Suprapubic skin (tissue), 4 donors: ENCODE measurements around the gene SGMS2.

Experiments
- CTCF ChIP-seq, 2 donors: fragments of 200-600 bp in 1 of 2; fragments of 450-650 bp in 1 of 2; sonication (generic) in 1 of 2; IDR thresholded peaks; one replicate each; pipeline ENCODE4 v1.5.1; 2016 to 2019; ENCODE audit warnings: antibody characterized with exemption in 2 of 2, mild to moderate bottlenecking in 1 of 2, moderate library complexity in 1 of 2
- EP300 ChIP-seq: sonication (generic); formaldehyde crosslinking; IDR thresholded peaks from one replicate; pipeline ENCODE4 v1.6.1; 2017; ENCODE audit warnings: antibody characterized with exemption
- POLR2A ChIP-seq, 2 donors: fragments of 450-650 bp; IDR thresholded peaks; one replicate each; pipeline ENCODE4 v1.6.1; 2017; ENCODE audit warnings: antibody characterized with exemption in 2 of 2, mild to moderate bottlenecking in 2 of 2, moderate library complexity in 2 of 2
- POLR2AphosphoS5 ChIP-seq, 3 donors: sonication (generic); formaldehyde crosslinking; IDR thresholded peaks; one replicate each; pipeline ENCODE4 v1.6.1; 2017; ENCODE audit warnings: antibody characterized with exemption in 3 of 3

GRCh38 chr4:107935246-107935645, 110.5 kb downstream of the SGMS2 start:
- TF ChIP-seq CTCF (IDR thresholded peaks at IDR 0.05), result no peak
- no peak for TF ChIP-seq EP300
- TF ChIP-seq POLR2A (IDR thresholded peaks at IDR 0.05), result no peak
- TF ChIP-seq POLR2AphosphoS5 (IDR thresholded peaks at IDR 0.05), result no peak
